K562 (cell line): ENCODE data around the gene PSMA5. TPM values are rescaled to one million over a fixed set of nuclear protein-coding genes. Genes with fewer than 3 reads are reported as not detected.
A peak's percentile ranks its signal among the peaks of the same experiment; 100 is the strongest.

Experiments
- ASH1L ChIP-seq: fragments of 450-650 bp; IDR thresholded peaks from 2 replicates; pipeline ENCODE4 v1.6.1; 2018; ENCODE audit warnings: borderline replicate concordance, mild to moderate bottlenecking, low read depth; ENCODE audit not compliant: partially characterized antibody
- COPS2 ChIP-seq: fragments of 450-650 bp; conservative IDR thresholded peaks from 2 replicates; pipeline ENCODE4 v1.6.1; 2016; ENCODE audit warnings: mild to moderate bottlenecking, moderate library complexity
- EHMT2 ChIP-seq: fragments of 450-650 bp; IDR thresholded peaks from 2 replicates; pipeline ENCODE4 v1.6.1; 2018; ENCODE audit warnings: antibody characterized with exemption
- EZH2 ChIP-seq: IDR thresholded peaks from 2 replicates; pipeline ENCODE4 v1.6.1; 2012; ENCODE audit warnings: low read depth, mild to moderate bottlenecking, inconsistent platforms, low read length, borderline replicate concordance
- FOSL1 ChIP-seq: fragments of 200-800 bp; sonication (Bioruptor generic); conservative IDR thresholded peaks from 2 replicates; pipeline ENCODE4 v1.6.1; 2016; ENCODE audit warnings: missing genetic modification characterization, missing compliant biosample characterization
- GABPB2 ChIP-seq: fragments of 250-450 bp; sonication (Bioruptor Pico); conservative IDR thresholded peaks from 2 replicates; pipeline ENCODE4 v1.5.1; 2021; ENCODE audit warnings: mild to moderate bottlenecking
- NCOA6 ChIP-seq: fragments of 450-650 bp; IDR thresholded peaks from 2 replicates; pipeline ENCODE4 v1.6.1; 2017; ENCODE audit warnings: mild to moderate bottlenecking
- NR2C2 ChIP-seq, 2 experiments: fragments of 200-800 bp in 1 of 2; sonication (Bioruptor generic) in 1 of 2; sonication (generic) in 1 of 2; formaldehyde crosslinking in 1 of 2; IDR thresholded peaks; 2 replicates each; pipeline versions ENCODE4 v1.6.1 to v1.8.0; 2016 to 2022; ENCODE audit warnings: mild to moderate bottlenecking in 1 of 2, missing compliant biosample characterization in 1 of 2, missing genetic modification characterization in 1 of 2, missing genetic modification reagents in 1 of 2
- PML ChIP-seq: IDR thresholded peaks from 2 replicates; pipeline ENCODE4 v1.6.1; 2012; ENCODE audit warnings: low read length, inconsistent platforms
- ZNF212 ChIP-seq: fragments of 450-650 bp; formaldehyde crosslinking; IDR thresholded peaks from 2 replicates; pipeline ENCODE4 v1.4.0; 2020; ENCODE audit warnings: mild to moderate bottlenecking
- ZNF23 ChIP-seq: fragments of 250-450 bp; sonication (Bioruptor Pico); IDR thresholded peaks from 2 replicates; pipeline ENCODE4 v1.4.0; 2020; ENCODE audit warnings: mild to moderate bottlenecking
- ZNF384 ChIP-seq: IDR thresholded peaks from 2 replicates; pipeline ENCODE4 v1.6.1; 2012; ENCODE audit warnings: low read depth, low read length, improper control_type of control experiment
- ZNF551 ChIP-seq: fragments of 250-450 bp; sonication (Bioruptor Pico); IDR thresholded peaks from 2 replicates; pipeline ENCODE4 v1.5.0; 2021; ENCODE audit warnings: mild to moderate bottlenecking, moderate library complexity
- ZNF717 ChIP-seq: fragments of 250-450 bp; sonication (Bioruptor Pico); IDR thresholded peaks from 2 replicates; pipeline ENCODE4 v1.5.0; 2021
- polyA plus RNA-seq, 8 experiments: library from polyadenylated mRNA; depleted of rRNA in 4 of 8; stranded (reverse) in 5 of 8; unstranded in 3 of 8; fragments of >200 nt; fragmentation: Nextera tagmentation in 2 of 8; fragmentation: Illumina TruSeq in 1 of 8; extraction: Ambion mirVana in 2 of 8; extraction: Trizol in 1 of 8; gene quantifications; 2 replicates each; pipeline versions ENCODE4 v1.2.1 to v1.2.3, GENCODE V29; 2011 to 2014; ENCODE audit warnings: inconsistent platforms in 1 of 8, missing spikeins in 1 of 8
- total RNA-seq, 7 experiments: library from RNA; depleted of rRNA in 6 of 7; stranded (reverse); fragments of >200 nt in 6 of 7; fragmentation: Illumina TruSeq in 2 of 7; extraction: Trizol in 2 of 7; gene quantifications; 2 replicates each; pipeline versions ENCODE4 v1.2.1 to v1.2.3, GENCODE V29; 2011 to 2021; ENCODE audit warnings: low replicate concordance in 1 of 7
- TF ChIP-seq, protein P1 (sequence below): fragments of 250-450 bp; sonication (Bioruptor Pico); IDR thresholded peaks from 2 replicates; pipeline ENCODE4 v1.4.0; 2020
- TF ChIP-seq, protein P2 (sequence below), 2 experiments: fragments of 450-650 bp in 1 of 2; IDR thresholded peaks; 2 replicates each; pipeline ENCODE4 v1.6.1; 2011 to 2017; ENCODE audit warnings: low read depth in 2 of 2, antibody characterized with exemption in 1 of 2, borderline replicate concordance in 1 of 2, low read length in 1 of 2, mild to moderate bottlenecking in 1 of 2, mixed read lengths in 1 of 2; ENCODE audit not compliant: control insufficient read depth in 1 of 2
- TF ChIP-seq, protein P3 (sequence below): fragments of 250-450 bp; sonication (Bioruptor Pico); IDR thresholded peaks from 2 replicates; pipeline ENCODE4 v1.8.0; 2021; ENCODE audit warnings: moderate library complexity, mild to moderate bottlenecking, inconsistent platforms
- TF ChIP-seq, protein P4 (sequence below): sonication (generic); formaldehyde crosslinking; IDR thresholded peaks from 2 replicates; pipeline ENCODE4 v1.8.0; 2022; ENCODE audit warnings: mild to moderate bottlenecking, missing genetic modification reagents
- TF ChIP-seq, protein P5 (sequence below): sonication (generic); formaldehyde crosslinking; IDR thresholded peaks from 2 replicates; pipeline ENCODE4 v1.8.0; 2022; ENCODE audit warnings: missing genetic modification reagents, mild to moderate bottlenecking, moderate library complexity, borderline replicate concordance

The PSMA5 gene
- total and polyA plus RNA-seq, 9 of the 15 experiments (the other 6 are each of a cell fraction or from before 2014, with no cell fraction given) = 82.6 to 542 (median 287) TPM

DNA sequence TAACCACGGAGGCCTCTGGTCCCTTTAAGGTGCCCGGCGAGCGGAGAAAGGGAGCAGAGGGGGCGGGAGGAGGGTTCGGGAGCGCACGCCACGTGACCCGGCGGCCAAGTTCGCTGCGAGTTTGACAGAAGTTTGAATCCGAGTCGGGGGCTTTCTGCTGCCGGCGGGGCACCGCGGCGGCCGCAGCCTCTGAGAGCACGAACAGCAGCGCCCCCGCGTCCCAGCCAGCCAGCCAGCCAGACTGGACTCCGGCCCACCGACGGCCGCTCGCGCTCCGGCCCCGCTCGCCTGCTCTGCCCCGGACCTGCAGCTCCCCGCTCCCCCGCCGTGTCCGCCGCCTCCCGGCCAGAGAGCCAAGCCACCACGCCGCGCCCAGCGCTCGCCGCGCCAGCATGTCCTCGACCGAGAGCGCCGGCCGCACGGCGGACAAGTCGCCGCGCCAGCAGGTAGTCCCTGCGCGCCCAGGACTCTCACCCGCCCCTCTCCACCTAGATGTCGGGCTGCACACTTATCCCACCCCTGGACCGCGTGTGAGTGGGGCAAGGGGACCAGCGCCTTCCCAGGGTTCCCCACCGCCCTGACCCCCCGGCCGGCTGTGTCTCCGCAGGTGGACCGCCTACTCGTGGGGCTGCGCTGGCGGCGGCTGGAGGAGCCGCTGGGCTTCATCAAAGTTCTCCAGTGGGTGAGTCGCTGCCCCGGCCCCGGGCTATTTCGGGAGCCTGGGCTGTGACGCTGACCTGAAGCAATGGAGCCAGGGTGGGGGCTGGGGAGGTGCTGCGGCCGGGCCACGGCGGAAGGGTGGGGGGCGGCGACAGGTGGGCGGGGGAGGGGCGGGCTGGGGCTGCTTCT is 40.4 kb upstream of the PSMA5 start, which contains the start of gene SYPL2 (continued):
- no peak for TF ChIP-seq EHMT2
- no peak for TF ChIP-seq ZNF212
- no peak for TF ChIP-seq GABPB2 (CRISPR knock-in tag)
- TF ChIP-seq, protein P1, sequence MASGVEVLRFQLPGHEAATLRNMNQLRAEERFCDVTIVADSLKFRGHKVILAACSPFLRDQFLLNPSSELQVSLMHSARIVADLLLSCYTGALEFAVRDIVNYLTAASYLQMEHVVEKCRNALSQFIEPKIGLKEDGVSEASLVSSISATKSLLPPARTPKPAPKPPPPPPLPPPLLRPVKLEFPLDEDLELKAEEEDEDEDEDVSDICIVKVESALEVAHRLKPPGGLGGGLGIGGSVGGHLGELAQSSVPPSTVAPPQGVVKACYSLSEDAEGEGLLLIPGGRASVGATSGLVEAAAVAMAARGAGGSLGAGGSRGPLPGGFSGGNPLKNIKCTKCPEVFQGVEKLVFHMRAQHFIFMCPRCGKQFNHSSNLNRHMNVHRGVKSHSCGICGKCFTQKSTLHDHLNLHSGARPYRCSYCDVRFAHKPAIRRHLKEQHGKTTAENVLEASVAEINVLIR = no peak
- TF ChIP-seq ZNF551 (CRISPR knock-in tag) = no peak
- TF ChIP-seq, protein P2, sequence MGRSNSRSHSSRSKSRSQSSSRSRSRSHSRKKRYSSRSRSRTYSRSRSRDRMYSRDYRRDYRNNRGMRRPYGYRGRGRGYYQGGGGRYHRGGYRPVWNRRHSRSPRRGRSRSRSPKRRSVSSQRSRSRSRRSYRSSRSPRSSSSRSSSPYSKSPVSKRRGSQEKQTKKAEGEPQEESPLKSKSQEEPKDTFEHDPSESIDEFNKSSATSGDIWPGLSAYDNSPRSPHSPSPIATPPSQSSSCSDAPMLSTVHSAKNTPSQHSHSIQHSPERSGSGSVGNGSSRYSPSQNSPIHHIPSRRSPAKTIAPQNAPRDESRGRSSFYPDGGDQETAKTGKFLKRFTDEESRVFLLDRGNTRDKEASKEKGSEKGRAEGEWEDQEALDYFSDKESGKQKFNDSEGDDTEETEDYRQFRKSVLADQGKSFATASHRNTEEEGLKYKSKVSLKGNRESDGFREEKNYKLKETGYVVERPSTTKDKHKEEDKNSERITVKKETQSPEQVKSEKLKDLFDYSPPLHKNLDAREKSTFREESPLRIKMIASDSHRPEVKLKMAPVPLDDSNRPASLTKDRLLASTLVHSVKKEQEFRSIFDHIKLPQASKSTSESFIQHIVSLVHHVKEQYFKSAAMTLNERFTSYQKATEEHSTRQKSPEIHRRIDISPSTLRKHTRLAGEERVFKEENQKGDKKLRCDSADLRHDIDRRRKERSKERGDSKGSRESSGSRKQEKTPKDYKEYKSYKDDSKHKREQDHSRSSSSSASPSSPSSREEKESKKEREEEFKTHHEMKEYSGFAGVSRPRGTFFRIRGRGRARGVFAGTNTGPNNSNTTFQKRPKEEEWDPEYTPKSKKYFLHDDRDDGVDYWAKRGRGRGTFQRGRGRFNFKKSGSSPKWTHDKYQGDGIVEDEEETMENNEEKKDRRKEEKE (IDR thresholded peaks at IDR 0.05; ENCODE audit: borderline replicate concordance in 1 of 2, control insufficient read depth in 1 of 2, low read depth in 2 of 2, low read length in 1 of 2) = no peak
- no peak for TF ChIP-seq ZNF23
- no peak for TF ChIP-seq COPS2
- TF ChIP-seq PML = no peak
- no peak for TF ChIP-seq NR2C2 (CRISPR knock-in tag; IDR thresholded peaks at IDR 0.05)
- peak; percentile 20; the same call in 1 of the 2 replicates for TF ChIP-seq NR2C2 (tag; IDR thresholded peaks at IDR 0.05)
- TF ChIP-seq, protein P3, sequence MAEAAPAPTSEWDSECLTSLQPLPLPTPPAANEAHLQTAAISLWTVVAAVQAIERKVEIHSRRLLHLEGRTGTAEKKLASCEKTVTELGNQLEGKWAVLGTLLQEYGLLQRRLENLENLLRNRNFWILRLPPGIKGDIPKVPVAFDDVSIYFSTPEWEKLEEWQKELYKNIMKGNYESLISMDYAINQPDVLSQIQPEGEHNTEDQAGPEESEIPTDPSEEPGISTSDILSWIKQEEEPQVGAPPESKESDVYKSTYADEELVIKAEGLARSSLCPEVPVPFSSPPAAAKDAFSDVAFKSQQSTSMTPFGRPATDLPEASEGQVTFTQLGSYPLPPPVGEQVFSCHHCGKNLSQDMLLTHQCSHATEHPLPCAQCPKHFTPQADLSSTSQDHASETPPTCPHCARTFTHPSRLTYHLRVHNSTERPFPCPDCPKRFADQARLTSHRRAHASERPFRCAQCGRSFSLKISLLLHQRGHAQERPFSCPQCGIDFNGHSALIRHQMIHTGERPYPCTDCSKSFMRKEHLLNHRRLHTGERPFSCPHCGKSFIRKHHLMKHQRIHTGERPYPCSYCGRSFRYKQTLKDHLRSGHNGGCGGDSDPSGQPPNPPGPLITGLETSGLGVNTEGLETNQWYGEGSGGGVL (CRISPR knock-in tag) = no peak
- no peak for TF ChIP-seq ZNF717 (CRISPR knock-in tag)
- peak; percentile 78 for TF ChIP-seq NCOA6
- TF ChIP-seq, protein P4, sequence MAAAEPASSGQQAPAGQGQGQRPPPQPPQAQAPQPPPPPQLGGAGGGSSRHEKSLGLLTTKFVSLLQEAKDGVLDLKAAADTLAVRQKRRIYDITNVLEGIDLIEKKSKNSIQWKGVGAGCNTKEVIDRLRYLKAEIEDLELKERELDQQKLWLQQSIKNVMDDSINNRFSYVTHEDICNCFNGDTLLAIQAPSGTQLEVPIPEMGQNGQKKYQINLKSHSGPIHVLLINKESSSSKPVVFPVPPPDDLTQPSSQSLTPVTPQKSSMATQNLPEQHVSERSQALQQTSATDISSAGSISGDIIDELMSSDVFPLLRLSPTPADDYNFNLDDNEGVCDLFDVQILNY (CRISPR knock-in tag) = no peak
- TF ChIP-seq ASH1L = no peak
- no peak for TF ChIP-seq ZNF384
- TF ChIP-seq, protein P5, sequence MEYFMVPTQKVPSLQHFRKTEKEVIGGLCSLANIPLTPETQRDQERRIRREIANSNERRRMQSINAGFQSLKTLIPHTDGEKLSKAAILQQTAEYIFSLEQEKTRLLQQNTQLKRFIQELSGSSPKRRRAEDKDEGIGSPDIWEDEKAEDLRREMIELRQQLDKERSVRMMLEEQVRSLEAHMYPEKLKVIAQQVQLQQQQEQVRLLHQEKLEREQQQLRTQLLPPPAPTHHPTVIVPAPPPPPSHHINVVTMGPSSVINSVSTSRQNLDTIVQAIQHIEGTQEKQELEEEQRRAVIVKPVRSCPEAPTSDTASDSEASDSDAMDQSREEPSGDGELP = no peak
- no peak for TF ChIP-seq FOSL1
- TF ChIP-seq EZH2 = peak; percentile 72; the same call in 1 of the 2 replicates
